Bronchial epithelial cell (primary cell): ENCODE data around the gene KRT40. TPM values are rescaled to one million over a fixed set of nuclear protein-coding genes. Genes with fewer than 3 reads are reported as not detected.
A peak's percentile ranks its signal among the peaks of the same experiment; 100 is the strongest.
"Not testable (repeated sequence)": the region's sequence is repeated elsewhere in the genome, so short reads cannot be mapped to it uniquely, and the experiment has no call there.

Experiments
- DNase-seq: peaks from one replicate; pipeline ENCODE4 v3.0.0-alpha.2; 2010; ENCODE audit warnings: low read depth
- FAIRE-seq: peaks from 2 replicates; lab custom pipeline; 2011; peaks lifted over from hg19 to GRCh38; lab: Jason Lieb, UNC
- H3K27me3 ChIP-seq: 2 replicates; pipeline ENCODE4 v1.5.1; 2011; ENCODE audit warnings: low read length; ENCODE audit not compliant: control insufficient read depth, insufficient read depth
- H3K36me3 ChIP-seq: 2 replicates; pipeline ENCODE4 v1.5.1; 2011; ENCODE audit warnings: low read length; ENCODE audit not compliant: control insufficient read depth, insufficient read depth
- H3K4me3 ChIP-seq: 2 replicates; pipeline ENCODE4 v1.5.1; 2011; ENCODE audit warnings: mild to moderate bottlenecking, low read depth, low read length, control low read depth
- CTCF ChIP-seq: IDR thresholded peaks from 2 replicates; pipeline ENCODE4 v1.5.1; 2011; ENCODE audit warnings: mild to moderate bottlenecking, moderate library complexity, low read length, control low read depth, inconsistent platforms; ENCODE audit not compliant: insufficient read depth, severe bottlenecking
- total RNA-seq: library from RNA; depleted of rRNA; stranded (reverse); fragments of >200 nt; gene quantifications from 2 replicates; pipeline ENCODE4 v1.2.1, GENCODE V29; 2014

The KRT40 gene
- total RNA-seq, 1 donor from 2014 or later = not detected

- Histone ChIP-seq H3K36me3 (no peaks in the 10 kb centered on the region), H3K4me3 (no peak overlapping the region), H3K27me3 (no peaks in the 10 kb centered on the region)
- TF ChIP-seq CTCF = no peak
- no peak for FAIRE-seq
- DNase-seq = no peak
Measured at GRCh38 chr17:41003926-41004325, 19.8 kb upstream of the KRT40 start.

GRCh38 chr17:41002814-41003213, 18.7 kb upstream of the KRT40 start:
- Histone ChIP-seq H3K27me3 (no peaks in the 10 kb centered on the region), H3K36me3 (no peaks in the 10 kb centered on the region), H3K4me3 (no peak overlapping the region)
- no peak for TF ChIP-seq CTCF
- FAIRE-seq (no peak), DNase-seq (peak; percentile 90)

GRCh38 chr17:41001795-41002194, 17.7 kb upstream of the KRT40 start:
- no peak for TF ChIP-seq CTCF
- H3K36me3 ChIP-seq = no peaks in the 10 kb centered on the region
- H3K27me3 ChIP-seq = no peaks in the 10 kb centered on the region
- H3K4me3 ChIP-seq = no peak overlapping the region
- FAIRE-seq (no peak), DNase-seq (no peak)

GRCh38 chr17:40999563-40999962, 15.4 kb upstream of the KRT40 start, which contains the start of gene KRTAP3-2:
KRTAP3-2 (minus strand) TSS chr17:40999906; CDS start chr17:40999853, 53 bp downstream.
- not testable (repeated sequence) for H3K36me3 ChIP-seq, H3K4me3 ChIP-seq, DNase-seq, H3K27me3 ChIP-seq
- FAIRE-seq = peak; percentile 55

GRCh38 chr17:40997361-40997760, 13.2 kb upstream of the KRT40 start:
- no peak for FAIRE-seq
- no peaks in the 10 kb centered on the region for H3K36me3 ChIP-seq
- TF ChIP-seq CTCF = no peak
- no peak overlapping the region for H3K4me3 ChIP-seq
- H3K27me3 ChIP-seq = no peaks in the 10 kb centered on the region
- no peak for DNase-seq

- DNase-seq (no peak), FAIRE-seq (no peak)
- no peak for TF ChIP-seq CTCF
- H3K4me3 ChIP-seq = no peak overlapping the region
- no peaks in the 10 kb centered on the region for H3K36me3 ChIP-seq
- H3K27me3 ChIP-seq = no peaks in the 10 kb centered on the region
Measured at GRCh38 chr17:40996829-40997228, 12.7 kb upstream of the KRT40 start.
